Measurements from ENCODE around the gene HPSE2.

DNA sequence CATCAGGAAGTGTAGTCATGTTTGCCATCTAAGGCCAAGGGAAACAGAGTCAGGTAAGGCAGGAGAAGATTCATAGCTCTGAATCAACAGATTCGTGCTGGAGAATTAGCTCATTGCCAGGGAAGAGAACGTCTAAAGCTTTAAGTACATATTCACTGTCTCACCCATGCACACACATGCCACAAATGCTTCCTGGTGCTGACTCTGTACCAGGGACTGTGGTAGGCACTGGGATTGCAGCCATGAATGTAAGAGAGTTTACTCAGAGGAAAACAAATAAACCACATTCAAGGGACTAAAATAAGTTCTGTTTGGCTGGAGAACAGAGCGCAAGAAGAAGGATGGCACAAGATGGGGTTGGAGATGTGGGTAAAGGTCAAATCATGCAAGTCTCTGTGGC is 699.1 kb downstream of the HPSE2 start:
- TF ChIP-seq RNF2 (conservative IDR thresholded peaks at IDR 0.05; ENCODE audit: low read depth) = no peak
- no peak for TF ChIP-seq ADNP (CRISPR knock-in tag; IDR thresholded peaks at IDR 0.05)
- TF ChIP-seq, protein P1, sequence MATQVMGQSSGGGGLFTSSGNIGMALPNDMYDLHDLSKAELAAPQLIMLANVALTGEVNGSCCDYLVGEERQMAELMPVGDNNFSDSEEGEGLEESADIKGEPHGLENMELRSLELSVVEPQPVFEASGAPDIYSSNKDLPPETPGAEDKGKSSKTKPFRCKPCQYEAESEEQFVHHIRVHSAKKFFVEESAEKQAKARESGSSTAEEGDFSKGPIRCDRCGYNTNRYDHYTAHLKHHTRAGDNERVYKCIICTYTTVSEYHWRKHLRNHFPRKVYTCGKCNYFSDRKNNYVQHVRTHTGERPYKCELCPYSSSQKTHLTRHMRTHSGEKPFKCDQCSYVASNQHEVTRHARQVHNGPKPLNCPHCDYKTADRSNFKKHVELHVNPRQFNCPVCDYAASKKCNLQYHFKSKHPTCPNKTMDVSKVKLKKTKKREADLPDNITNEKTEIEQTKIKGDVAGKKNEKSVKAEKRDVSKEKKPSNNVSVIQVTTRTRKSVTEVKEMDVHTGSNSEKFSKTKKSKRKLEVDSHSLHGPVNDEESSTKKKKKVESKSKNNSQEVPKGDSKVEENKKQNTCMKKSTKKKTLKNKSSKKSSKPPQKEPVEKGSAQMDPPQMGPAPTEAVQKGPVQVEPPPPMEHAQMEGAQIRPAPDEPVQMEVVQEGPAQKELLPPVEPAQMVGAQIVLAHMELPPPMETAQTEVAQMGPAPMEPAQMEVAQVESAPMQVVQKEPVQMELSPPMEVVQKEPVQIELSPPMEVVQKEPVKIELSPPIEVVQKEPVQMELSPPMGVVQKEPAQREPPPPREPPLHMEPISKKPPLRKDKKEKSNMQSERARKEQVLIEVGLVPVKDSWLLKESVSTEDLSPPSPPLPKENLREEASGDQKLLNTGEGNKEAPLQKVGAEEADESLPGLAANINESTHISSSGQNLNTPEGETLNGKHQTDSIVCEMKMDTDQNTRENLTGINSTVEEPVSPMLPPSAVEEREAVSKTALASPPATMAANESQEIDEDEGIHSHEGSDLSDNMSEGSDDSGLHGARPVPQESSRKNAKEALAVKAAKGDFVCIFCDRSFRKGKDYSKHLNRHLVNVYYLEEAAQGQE (IDR thresholded peaks at IDR 0.05; ENCODE audit: borderline replicate concordance in 1 of 2, low read depth in 1 of 2, low read length in 2 of 2) = no peak
- no peak for TF ChIP-seq PHF5A (CRISPR knock-in tag; IDR thresholded peaks at IDR 0.05; ENCODE audit: low read depth, unreplicated experiment)
- no peak for TF ChIP-seq ZNF274 (CRISPR knock-in tag; IDR thresholded peaks at IDR 0.05)
- TF ChIP-seq, protein P2, sequence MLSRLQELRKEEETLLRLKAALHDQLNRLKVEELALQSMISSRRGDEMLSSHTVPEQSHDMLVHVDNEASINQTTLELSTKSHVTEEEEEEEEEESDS (CRISPR knock-in tag; IDR thresholded peaks at IDR 0.05; ENCODE audit: borderline replicate concordance) = no peak
